ENCODE measurements around the gene TMPRSS9. TPM values are rescaled to one million over a fixed set of nuclear protein-coding genes. Genes with fewer than 3 reads are reported as not detected.
"Not testable (repeated sequence)": the region's sequence is repeated elsewhere in the genome, so short reads cannot be mapped to it uniquely, and the experiment has no call there.

The TMPRSS9 gene
- polyA plus RNA-seq, 3 donors from 2014 or later: not detected

DNA sequence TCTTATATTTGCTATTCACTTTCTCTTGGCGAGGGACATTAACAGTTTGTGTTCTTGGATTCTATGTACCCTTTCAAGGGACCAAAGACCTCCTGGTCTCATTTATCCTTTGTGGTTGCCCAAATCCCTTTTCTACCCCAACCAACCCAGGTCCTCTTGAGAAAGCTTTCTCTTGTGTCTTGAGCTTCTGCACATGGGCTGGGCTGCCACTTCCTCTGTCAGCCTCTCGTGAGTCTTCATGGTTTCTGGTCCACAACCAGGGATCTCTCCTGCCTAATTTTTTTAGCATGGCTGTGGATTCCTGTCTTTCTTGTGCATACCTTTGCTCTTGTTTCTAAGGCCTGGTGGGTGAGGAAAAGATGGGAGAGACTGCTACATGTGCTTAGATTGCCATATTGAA lies 52.4 kb downstream of the TMPRSS9 start:
- DNase-seq: no peak
- Mint-ChIP-seq H3K27me3 (ENCODE audit: low read depth in 3 of 3) (peaks cover 0 to 8% (median 2%) of the 10 kb centered on the region in 3 donors), H3K36me3 (no peaks in the 10 kb centered on the region), H3K4me1 (no peaks in the 10 kb centered on the region), H3K9me3 (no peaks in the 10 kb centered on the region), H3K27ac (peak overlapping the region in 1 of 6 donors; percentile 14), H3K4me3 (no peak overlapping the region)

GRCh38 chr19:2413159-2413558 lies 53.1 kb downstream of the TMPRSS9 start:
- no peaks in the 10 kb centered on the region for H3K36me3 Mint-ChIP-seq
- H3K27ac Mint-ChIP-seq: peak overlapping the region in 1 of 6 donors; percentile 64
- DNase-seq: no peak
- H3K4me3 Mint-ChIP-seq: no peak overlapping the region
- H3K27me3 Mint-ChIP-seq (ENCODE audit: low read depth in 3 of 3): peaks cover 0 to 8% (median 2%) of the 10 kb centered on the region in 3 donors
- no peaks in the 10 kb centered on the region for H3K9me3 Mint-ChIP-seq
- no peaks in the 10 kb centered on the region for H3K4me1 Mint-ChIP-seq

DNA sequence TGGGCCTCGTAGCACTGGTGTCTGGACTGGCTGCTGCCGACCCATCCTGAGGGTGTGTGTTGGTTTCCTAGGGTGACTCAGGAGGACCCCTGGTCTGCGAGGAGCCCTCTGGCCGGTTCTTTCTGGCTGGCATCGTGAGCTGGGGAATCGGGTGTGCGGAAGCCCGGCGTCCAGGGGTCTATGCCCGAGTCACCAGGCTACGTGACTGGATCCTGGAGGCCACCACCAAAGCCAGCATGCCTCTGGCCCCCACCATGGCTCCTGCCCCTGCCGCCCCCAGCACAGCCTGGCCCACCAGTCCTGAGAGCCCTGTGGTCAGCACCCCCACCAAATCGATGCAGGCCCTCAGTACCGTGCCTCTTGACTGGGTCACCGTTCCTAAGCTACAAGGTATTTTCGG lies 53.6 kb downstream of the TMPRSS9 start:
- no peak for DNase-seq
- Mint-ChIP-seq H3K9me3 (no peaks in the 10 kb centered on the region), H3K4me3 (no peak overlapping the region)

DNA sequence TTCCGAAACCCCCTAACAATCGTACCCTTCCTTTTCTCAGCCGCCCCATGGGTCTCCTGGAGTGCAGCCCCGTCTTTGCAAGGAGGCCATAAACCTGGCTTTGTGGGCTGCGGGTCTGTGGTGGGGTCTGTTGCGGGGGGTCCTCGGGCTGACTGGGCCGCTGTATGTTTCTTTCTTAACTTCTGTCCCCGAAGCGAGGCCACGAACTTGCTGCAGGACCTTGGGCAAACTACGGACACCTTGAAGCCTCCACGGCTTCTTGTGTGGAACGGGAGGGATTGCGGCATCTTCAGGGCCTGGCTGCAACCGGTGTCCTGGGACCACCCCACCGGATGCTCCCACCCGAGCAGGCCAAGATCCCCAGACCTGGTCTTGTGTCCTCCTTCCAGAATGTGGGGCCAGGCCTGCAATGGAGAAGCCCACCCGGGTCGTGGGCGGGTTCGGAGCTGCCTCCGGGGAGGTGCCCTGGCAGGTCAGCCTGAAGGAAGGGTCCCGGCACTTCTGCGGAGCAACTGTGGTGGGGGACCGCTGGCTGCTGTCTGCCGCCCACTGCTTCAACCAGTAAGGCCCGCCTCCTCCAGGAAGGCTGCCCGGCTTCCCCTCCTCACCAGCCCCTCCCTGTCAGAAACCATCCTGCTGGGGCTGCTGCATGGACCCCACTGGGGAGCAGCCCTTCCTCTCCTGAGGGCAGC lies 55.4 kb downstream of the TMPRSS9 start:
- Mint-ChIP-seq H3K4me1 (no peaks in the 10 kb centered on the region), H3K27ac (no peak overlapping the region), H3K9me3 (no peaks in the 10 kb centered on the region), H3K27me3 (ENCODE audit: low read depth in 3 of 3) (peaks cover 0 to 2% (median 0%) of the 10 kb centered on the region in 3 donors), H3K36me3 (no peaks in the 10 kb centered on the region), H3K4me3 (no peak overlapping the region)
- DNase-seq: no peak

More for the DNA sequence above, 53.6 kb downstream of the TMPRSS9 start:
- Mint-ChIP-seq H3K27ac (no peak overlapping the region), H3K27me3 (ENCODE audit: low read depth in 3 of 3) (peaks cover 0 to 8% (median 2%) of the 10 kb centered on the region in 3 donors), H3K36me3 (no peaks in the 10 kb centered on the region), H3K4me1 (no peaks in the 10 kb centered on the region)

- DNase-seq: no peak
- peaks cover 0 to 2% (median 0%) of the 10 kb centered on the region in 3 donors for H3K27me3 Mint-ChIP-seq (ENCODE audit: low read depth in 3 of 3)
- no peaks in the 10 kb centered on the region for H3K4me1 Mint-ChIP-seq
- no peak overlapping the region for H3K27ac Mint-ChIP-seq
- H3K36me3 Mint-ChIP-seq: no peaks in the 10 kb centered on the region
- no peaks in the 10 kb centered on the region for H3K9me3 Mint-ChIP-seq
- H3K4me3 Mint-ChIP-seq: no peak overlapping the region
Observed at GRCh38 chr19:2415973-2416319, 55.9 kb downstream of the TMPRSS9 start.

DNA sequence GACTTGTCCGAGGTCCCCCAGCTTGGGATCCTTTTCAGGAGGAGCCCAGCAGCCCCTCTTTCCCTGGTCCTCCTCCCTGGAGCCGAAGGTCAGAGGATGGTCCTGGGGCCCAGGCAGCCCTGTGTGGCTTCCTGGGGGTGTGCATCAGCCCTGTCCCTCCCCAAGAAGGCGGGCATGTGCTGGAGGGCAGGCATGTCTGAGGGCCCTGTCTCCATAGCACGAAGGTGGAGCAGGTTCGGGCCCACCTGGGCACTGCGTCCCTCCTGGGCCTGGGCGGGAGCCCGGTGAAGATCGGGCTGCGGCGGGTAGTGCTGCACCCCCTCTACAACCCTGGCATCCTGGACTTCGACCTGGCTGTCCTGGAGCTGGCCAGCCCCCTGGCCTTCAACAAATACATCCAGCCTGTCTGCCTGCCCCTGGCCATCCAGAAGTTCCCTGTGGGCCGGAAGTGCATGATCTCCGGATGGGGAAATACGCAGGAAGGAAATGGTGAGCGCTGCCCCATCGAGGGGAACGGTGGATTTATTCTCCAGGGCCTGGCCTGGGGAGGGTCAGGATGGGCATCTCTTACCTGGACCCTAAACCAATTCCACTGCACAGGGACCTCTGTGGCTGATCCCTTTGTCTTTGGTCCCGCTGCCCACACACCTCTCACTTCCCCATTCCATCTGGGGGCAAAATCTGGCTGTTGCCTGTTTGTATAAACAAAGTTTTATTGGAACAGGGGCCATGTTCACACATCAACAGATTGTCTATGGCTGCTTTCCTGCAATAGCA lies 56.4 kb downstream of the TMPRSS9 start:
- Mint-ChIP-seq H3K4me1 (no peaks in the 10 kb centered on the region), H3K4me3 (no peak overlapping the region), H3K36me3 (no peaks in the 10 kb centered on the region), H3K9me3 (no peaks in the 10 kb centered on the region), H3K27ac (no peak overlapping the region), H3K27me3 (ENCODE audit: low read depth in 3 of 3) (peaks cover 0 to 2% (median 0%) of the 10 kb centered on the region in 3 donors)
- no peak for DNase-seq

- H3K27ac Mint-ChIP-seq, H3K9me3 Mint-ChIP-seq, H3K4me3 Mint-ChIP-seq: not testable (repeated sequence)
Observed at GRCh38 chr19:2417436-2417835, 57.4 kb downstream of the TMPRSS9 start.

GRCh38 chr19:2417881-2418406 lies 57.9 kb downstream of the TMPRSS9 start:
- Mint-ChIP-seq H3K4me1 (no peaks in the 10 kb centered on the region), H3K27ac (peak overlapping the region in 1 of 6 donors; percentile 34), H3K36me3 (no peaks in the 10 kb centered on the region), H3K27me3 (ENCODE audit: low read depth in 3 of 3) (peaks cover 0 to 2% (median under 1%) of the 10 kb centered on the region in 3 donors), H3K4me3 (no peak overlapping the region), H3K9me3 (no peaks in the 10 kb centered on the region)
- DNase-seq: no peak

More at GRCh38 chr19:2417436-2417835, 57.4 kb downstream of the TMPRSS9 start:
- not testable (repeated sequence) for H3K36me3 Mint-ChIP-seq; H3K27me3 Mint-ChIP-seq (ENCODE audit: low read depth in 3 of 3); H3K4me1 Mint-ChIP-seq; DNase-seq

GRCh38 chr19:2419754-2420153 lies 59.7 kb downstream of the TMPRSS9 start:
- DNase-seq: no peak
- H3K4me3 Mint-ChIP-seq: no peak overlapping the region
- no peaks in the 10 kb centered on the region for H3K36me3 Mint-ChIP-seq
- H3K9me3 Mint-ChIP-seq: no peaks in the 10 kb centered on the region
- no peaks in the 10 kb centered on the region for H3K4me1 Mint-ChIP-seq
- no peak overlapping the region for H3K27ac Mint-ChIP-seq
- H3K27me3 Mint-ChIP-seq (ENCODE audit: low read depth in 3 of 3): peaks cover 0 to 2% (median 0%) of the 10 kb centered on the region in 3 donors

- H3K9me3 Mint-ChIP-seq: no peaks in the 10 kb centered on the region
- H3K27me3 Mint-ChIP-seq (ENCODE audit: low read depth in 3 of 3): peaks cover 0 to 2% (median 0%) of the 10 kb centered on the region in 3 donors
- no peak for DNase-seq
- no peaks in the 10 kb centered on the region for H3K4me1 Mint-ChIP-seq
- no peaks in the 10 kb centered on the region for H3K36me3 Mint-ChIP-seq
- H3K4me3 Mint-ChIP-seq: no peak overlapping the region
- no peak overlapping the region for H3K27ac Mint-ChIP-seq
Observed at GRCh38 chr19:2420490-2420889, 60.4 kb downstream of the TMPRSS9 start.

- Mint-ChIP-seq H3K4me1 (peaks cover 6 to 7% of the 10 kb centered on the region in 2 donors), H3K27ac (no peak overlapping the region), H3K36me3 (no peaks in the 10 kb centered on the region), H3K4me3 (no peak overlapping the region), H3K27me3 (ENCODE audit: low read depth in 3 of 3) (peaks cover 0 to 2% (median 0%) of the 10 kb centered on the region in 3 donors), H3K9me3 (no peaks in the 10 kb centered on the region)
- no peak for DNase-seq
Observed at GRCh38 chr19:2421581-2422306, 61.7 kb downstream of the TMPRSS9 start.

DNA sequence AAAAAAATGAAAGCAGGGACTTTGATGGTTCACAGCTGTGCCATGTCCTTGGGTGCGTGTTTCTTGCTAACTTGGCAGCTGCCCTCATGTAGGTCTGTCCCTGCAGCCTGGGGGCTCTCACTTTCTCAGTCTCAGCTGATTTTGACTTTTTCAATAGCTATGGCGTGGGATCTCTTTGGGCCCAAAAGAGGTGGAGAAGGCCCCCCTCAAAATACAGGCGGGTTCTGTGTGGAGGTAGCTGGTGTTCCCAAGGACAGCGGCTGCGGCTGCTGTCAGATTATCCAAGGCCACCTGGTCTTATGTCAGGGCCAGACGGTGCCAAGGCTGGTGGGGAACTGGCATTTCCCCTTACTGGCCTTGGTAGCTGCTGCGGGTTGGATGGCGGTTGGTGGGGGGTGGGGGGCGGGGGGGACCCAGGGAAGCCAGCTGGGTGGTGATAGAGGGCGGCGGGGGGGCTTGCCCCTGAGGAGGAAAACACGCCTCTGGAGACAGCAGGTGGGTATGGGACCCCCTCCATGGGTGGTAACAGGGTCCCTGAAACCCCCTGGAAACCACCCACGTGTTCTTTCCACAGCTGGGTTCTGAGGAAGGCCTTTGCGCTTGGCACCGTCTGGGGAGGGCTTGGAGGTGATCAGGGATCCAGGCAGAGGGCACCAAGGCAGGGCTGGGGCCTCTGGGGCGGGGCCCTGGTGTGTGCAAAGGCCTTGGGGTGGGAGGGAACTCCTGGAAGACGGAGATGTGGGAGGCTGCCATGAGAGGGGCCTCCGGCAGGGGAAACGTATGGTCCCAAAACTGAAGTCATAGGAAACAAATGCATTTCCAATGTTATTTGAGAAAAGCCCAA lies 63.2 kb downstream of the TMPRSS9 start:
- H3K4me3 Mint-ChIP-seq: no peak overlapping the region
- no peak for DNase-seq
- peaks cover 13 to 17% of the 10 kb centered on the region in 2 donors for H3K4me1 Mint-ChIP-seq
- no peak overlapping the region for H3K27ac Mint-ChIP-seq
- no peaks in the 10 kb centered on the region for H3K36me3 Mint-ChIP-seq
- no peaks in the 10 kb centered on the region for H3K9me3 Mint-ChIP-seq
- H3K27me3 Mint-ChIP-seq (ENCODE audit: low read depth in 3 of 3): peaks cover 3 to 9% (median 8%) of the 10 kb centered on the region in 3 donors
